Stomach (tissue), 4 donors: Measurements from ENCODE around the gene SNRPB.

ENCODE experiments used
- CTCF ChIP-seq, 7 experiments: fragments of 450-650 bp in 4 of 7; fragments of 200-600 bp in 3 of 7; sonication (generic) in 3 of 7; IDR thresholded peaks; one replicate each; pipeline ENCODE4 v1.5.1; 2016 to 2019; ENCODE audit warnings: antibody characterized with exemption in 7 of 7, control low read depth in 2 of 7, mild to moderate bottlenecking in 1 of 7
- EP300 ChIP-seq: sonication (generic); formaldehyde crosslinking; IDR thresholded peaks from one replicate; pipeline ENCODE4 v1.6.1; 2017; ENCODE audit warnings: antibody characterized with exemption
- POLR2A ChIP-seq, 4 donors: fragments of 450-650 bp; IDR thresholded peaks; one replicate each; pipeline ENCODE4 v1.6.1; 2016; ENCODE audit warnings: antibody characterized with exemption in 4 of 4, control low read depth in 2 of 4, mild to moderate bottlenecking in 1 of 4, moderate library complexity in 1 of 4

GRCh38 chr20:2480381-2480780 is 9.8 kb upstream of the SNRPB start:
- TF ChIP-seq CTCF (IDR thresholded peaks at IDR 0.05) (no peak), EP300 (no peak), POLR2A (IDR thresholded peaks at IDR 0.05) (no peak)
